ENCODE data around the gene RHBDL3. TPM values are rescaled to one million over a fixed set of nuclear protein-coding genes. Genes with fewer than 3 reads are reported as not detected.

The RHBDL3 gene
- total RNA-seq, 1 experiment from 2014 or later, result not detected

DNA sequence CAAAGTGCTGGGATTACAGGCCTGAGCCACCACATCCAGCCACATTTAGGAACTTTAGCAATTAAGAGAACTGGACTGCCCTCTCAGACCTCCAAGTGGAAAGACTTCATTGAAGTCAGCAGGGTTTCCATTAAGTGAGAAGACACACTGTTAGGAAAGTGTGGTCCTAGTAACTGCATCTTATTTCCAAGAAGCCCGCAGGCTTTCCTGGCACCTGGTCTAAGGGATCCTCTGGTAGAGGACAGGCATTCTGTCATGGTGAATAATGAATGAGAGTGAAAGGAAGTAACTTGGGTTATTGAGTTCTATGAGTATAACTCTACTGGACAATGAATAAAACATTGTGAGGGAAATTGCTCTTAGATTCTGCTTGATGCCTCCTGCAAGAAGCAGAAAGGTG lies 62.3 kb downstream of the RHBDL3 start:
- H3K79me2 ChIP-seq (ENCODE audit: low read length), result no peaks in the 10 kb centered on the region
- no peak overlapping the region for H3K27ac ChIP-seq (ENCODE audit: low read length)
- no peaks in the 10 kb centered on the region for H3K9me3 ChIP-seq (ENCODE audit: low read length)
- no peaks in the 10 kb centered on the region for H3K4me1 ChIP-seq (ENCODE audit: insufficient read depth, low read length)
- no peak overlapping the region for H3K4me3 ChIP-seq (ENCODE audit: low read length)
- no peaks in the 10 kb centered on the region for H3K9me2 ChIP-seq (replicated peaks; ENCODE audit: low read length)
- no peaks in the 10 kb centered on the region; the same call in 1 of the 2 replicates for H3K36me3 ChIP-seq (ENCODE audit: low read depth, low read length)
- no peak overlapping the region for H3K9ac ChIP-seq (ENCODE audit: low read length)
- ChIA-PET CTCF (no interaction called here), POLR2A (ENCODE audit: unreplicated experiment) (no interaction called here)
- DNase-seq (no peak), ATAC-seq (no peak)
- no peaks in the 10 kb centered on the region for H4K20me1 ChIP-seq (ENCODE audit: low read length)
- H3F3A ChIP-seq (ENCODE audit: low read length, unreplicated experiment), result no peaks in the 10 kb centered on the region
- no peak overlapping the region for H3K4me2 ChIP-seq (ENCODE audit: low read length)
- no peaks in the 10 kb centered on the region for H3K27me3 ChIP-seq (ENCODE audit: low read length)
- BruUV-seq (replicated peaks), result no TSS peak
- TF ChIP-seq EZH2phosphoT487 (IDR thresholded peaks at IDR 0.05; ENCODE audit: borderline replicate concordance, low read length) (no peak), EZH2 (IDR thresholded peaks at IDR 0.05; ENCODE audit: low read length, unreplicated experiment) (no peak)
- TF ChIP-seq, protein P1, sequence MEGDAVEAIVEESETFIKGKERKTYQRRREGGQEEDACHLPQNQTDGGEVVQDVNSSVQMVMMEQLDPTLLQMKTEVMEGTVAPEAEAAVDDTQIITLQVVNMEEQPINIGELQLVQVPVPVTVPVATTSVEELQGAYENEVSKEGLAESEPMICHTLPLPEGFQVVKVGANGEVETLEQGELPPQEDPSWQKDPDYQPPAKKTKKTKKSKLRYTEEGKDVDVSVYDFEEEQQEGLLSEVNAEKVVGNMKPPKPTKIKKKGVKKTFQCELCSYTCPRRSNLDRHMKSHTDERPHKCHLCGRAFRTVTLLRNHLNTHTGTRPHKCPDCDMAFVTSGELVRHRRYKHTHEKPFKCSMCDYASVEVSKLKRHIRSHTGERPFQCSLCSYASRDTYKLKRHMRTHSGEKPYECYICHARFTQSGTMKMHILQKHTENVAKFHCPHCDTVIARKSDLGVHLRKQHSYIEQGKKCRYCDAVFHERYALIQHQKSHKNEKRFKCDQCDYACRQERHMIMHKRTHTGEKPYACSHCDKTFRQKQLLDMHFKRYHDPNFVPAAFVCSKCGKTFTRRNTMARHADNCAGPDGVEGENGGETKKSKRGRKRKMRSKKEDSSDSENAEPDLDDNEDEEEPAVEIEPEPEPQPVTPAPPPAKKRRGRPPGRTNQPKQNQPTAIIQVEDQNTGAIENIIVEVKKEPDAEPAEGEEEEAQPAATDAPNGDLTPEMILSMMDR (conservative IDR thresholded peaks at IDR 0.05; ENCODE audit: low read depth, low read length), result no peak
- H2AFZ ChIP-seq (ENCODE audit: low read length), result no peak overlapping the region
- intact Hi-C loops (cut with micrococcal nuclease), result no loop called here

DNA sequence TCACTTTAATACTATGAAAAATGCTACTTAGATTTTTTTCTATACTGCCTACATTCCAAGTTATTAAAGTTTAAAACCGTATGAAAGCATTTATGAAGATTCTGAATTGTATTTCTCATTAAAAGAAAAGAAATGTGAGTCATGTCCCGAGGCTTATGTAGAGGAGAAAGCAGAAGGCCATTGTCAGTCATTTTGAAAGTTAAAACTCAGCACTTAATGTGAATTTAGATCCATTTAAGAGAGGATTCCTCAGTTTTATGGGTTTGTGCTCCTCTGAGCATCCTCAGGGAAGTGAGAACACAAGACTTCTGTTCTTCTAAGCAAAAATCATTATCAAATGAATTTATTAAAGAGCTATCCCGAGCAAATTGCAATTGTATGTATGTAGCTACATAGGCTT lies 64.5 kb downstream of the RHBDL3 start:
- intact Hi-C loops (cut with micrococcal nuclease), result no loop called here
- Histone ChIP-seq H3K27me3 (ENCODE audit: low read length) (no peaks in the 10 kb centered on the region), H3K27ac (ENCODE audit: low read length) (no peak overlapping the region), H3K4me1 (ENCODE audit: insufficient read depth, low read length) (no peaks in the 10 kb centered on the region), H3K9ac (ENCODE audit: low read length) (no peak overlapping the region), H3F3A (ENCODE audit: low read length, unreplicated experiment) (no peaks in the 10 kb centered on the region), H3K4me3 (ENCODE audit: low read length) (no peak overlapping the region), H2AFZ (ENCODE audit: low read length) (no peak overlapping the region), H3K36me3 (ENCODE audit: low read depth, low read length) (peaks cover 7% of the 10 kb centered on the region; the same call in 1 of the 2 replicates), H3K79me2 (ENCODE audit: low read length) (no peaks in the 10 kb centered on the region), H3K9me2 (replicated peaks; ENCODE audit: low read length) (no peaks in the 10 kb centered on the region), H3K9me3 (ENCODE audit: low read length) (no peaks in the 10 kb centered on the region), H3K4me2 (ENCODE audit: low read length) (no peak overlapping the region), H4K20me1 (ENCODE audit: low read length) (no peaks in the 10 kb centered on the region)
- ATAC-seq (no peak), DNase-seq (no peak)
- CTCF ChIA-PET, result no interaction called here
- TF ChIP-seq, protein P1 (conservative IDR thresholded peaks at IDR 0.05; ENCODE audit: low read depth, low read length), result no peak
- TF ChIP-seq EZH2 (IDR thresholded peaks at IDR 0.05; ENCODE audit: low read length, unreplicated experiment), result no peak
- TF ChIP-seq EZH2phosphoT487 (IDR thresholded peaks at IDR 0.05; ENCODE audit: borderline replicate concordance, low read length), result no peak
- BruUV-seq (replicated peaks), result no TSS peak
- POLR2A ChIA-PET (ENCODE audit: unreplicated experiment), result no interaction called here

DNA sequence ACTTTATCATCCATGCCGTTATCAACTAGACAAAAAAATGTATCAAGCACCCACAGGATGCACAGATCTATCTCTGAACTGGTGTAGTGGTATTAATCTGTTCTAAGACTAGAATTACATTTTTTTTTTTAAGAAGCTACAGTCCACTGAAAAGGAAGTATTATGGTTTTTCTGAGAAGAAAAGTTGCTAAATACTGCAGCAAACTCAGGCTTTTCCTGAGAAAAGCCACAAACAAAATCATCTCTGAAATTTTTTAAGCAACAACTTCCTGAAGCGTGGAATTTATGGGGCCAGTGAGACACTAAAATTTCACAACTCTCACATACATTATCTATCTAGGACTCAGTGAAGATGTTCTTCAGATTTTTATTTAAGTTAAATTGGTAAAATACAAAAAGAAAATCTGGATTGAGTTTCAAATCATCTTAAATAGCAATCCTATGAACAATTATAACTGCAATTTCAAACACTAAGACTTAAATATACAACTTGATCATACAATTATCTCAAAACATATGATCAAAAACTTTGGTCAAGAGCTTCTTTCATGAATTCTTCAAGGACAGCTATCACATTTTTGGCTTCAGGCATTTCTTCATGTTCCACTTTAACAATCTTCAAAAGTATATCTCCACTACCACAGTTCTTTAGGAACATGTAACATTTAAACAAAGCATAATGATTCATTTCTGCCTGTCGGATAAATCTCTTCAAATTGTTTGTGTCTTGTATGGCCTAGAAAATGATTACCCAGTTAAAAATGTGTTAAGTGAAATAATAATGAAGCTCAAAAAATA lies 65.8 kb downstream of the RHBDL3 start:
- Histone ChIP-seq H3K9ac (ENCODE audit: low read length) (no peak overlapping the region), H3F3A (ENCODE audit: low read length, unreplicated experiment) (no peaks in the 10 kb centered on the region), H3K9me3 (ENCODE audit: low read length) (no peaks in the 10 kb centered on the region), H3K4me3 (ENCODE audit: low read length) (no peak overlapping the region), H3K36me3 (ENCODE audit: low read depth, low read length) (peaks cover 7% of the 10 kb centered on the region; the same call in 1 of the 2 replicates), H4K20me1 (ENCODE audit: low read length) (no peaks in the 10 kb centered on the region), H3K9me2 (replicated peaks; ENCODE audit: low read length) (no peaks in the 10 kb centered on the region), H2AFZ (ENCODE audit: low read length) (no peak overlapping the region), H3K27ac (ENCODE audit: low read length) (no peak overlapping the region), H3K27me3 (ENCODE audit: low read length) (no peaks in the 10 kb centered on the region), H3K79me2 (ENCODE audit: low read length) (no peaks in the 10 kb centered on the region), H3K4me1 (ENCODE audit: insufficient read depth, low read length) (no peaks in the 10 kb centered on the region), H3K4me2 (ENCODE audit: low read length) (no peak overlapping the region)
- TF ChIP-seq EZH2phosphoT487 (IDR thresholded peaks at IDR 0.05; ENCODE audit: borderline replicate concordance, low read length) (no peak), EZH2 (IDR thresholded peaks at IDR 0.05; ENCODE audit: low read length, unreplicated experiment) (no peak)
- TF ChIP-seq, protein P1 (conservative IDR thresholded peaks at IDR 0.05; ENCODE audit: low read depth, low read length), result no peak
- CTCF ChIA-PET, result no interaction called here
- intact Hi-C loops (cut with micrococcal nuclease), result no loop called here
- no peak for DNase-seq
- no peak for ATAC-seq
- BruUV-seq (replicated peaks), result no TSS peak
- POLR2A ChIA-PET (ENCODE audit: unreplicated experiment), result no interaction called here
